Measurements from ENCODE around the gene POLD2. TPM values are rescaled to one million over a fixed set of nuclear protein-coding genes. Genes with fewer than 3 reads are reported as not detected.

The POLD2 gene
- total and polyA plus RNA-seq, 2 of the 13 experiments (the other 11 are each of a cell fraction or from before 2014, with no cell fraction given) = 87.6 to 95.1 TPM

DNA sequence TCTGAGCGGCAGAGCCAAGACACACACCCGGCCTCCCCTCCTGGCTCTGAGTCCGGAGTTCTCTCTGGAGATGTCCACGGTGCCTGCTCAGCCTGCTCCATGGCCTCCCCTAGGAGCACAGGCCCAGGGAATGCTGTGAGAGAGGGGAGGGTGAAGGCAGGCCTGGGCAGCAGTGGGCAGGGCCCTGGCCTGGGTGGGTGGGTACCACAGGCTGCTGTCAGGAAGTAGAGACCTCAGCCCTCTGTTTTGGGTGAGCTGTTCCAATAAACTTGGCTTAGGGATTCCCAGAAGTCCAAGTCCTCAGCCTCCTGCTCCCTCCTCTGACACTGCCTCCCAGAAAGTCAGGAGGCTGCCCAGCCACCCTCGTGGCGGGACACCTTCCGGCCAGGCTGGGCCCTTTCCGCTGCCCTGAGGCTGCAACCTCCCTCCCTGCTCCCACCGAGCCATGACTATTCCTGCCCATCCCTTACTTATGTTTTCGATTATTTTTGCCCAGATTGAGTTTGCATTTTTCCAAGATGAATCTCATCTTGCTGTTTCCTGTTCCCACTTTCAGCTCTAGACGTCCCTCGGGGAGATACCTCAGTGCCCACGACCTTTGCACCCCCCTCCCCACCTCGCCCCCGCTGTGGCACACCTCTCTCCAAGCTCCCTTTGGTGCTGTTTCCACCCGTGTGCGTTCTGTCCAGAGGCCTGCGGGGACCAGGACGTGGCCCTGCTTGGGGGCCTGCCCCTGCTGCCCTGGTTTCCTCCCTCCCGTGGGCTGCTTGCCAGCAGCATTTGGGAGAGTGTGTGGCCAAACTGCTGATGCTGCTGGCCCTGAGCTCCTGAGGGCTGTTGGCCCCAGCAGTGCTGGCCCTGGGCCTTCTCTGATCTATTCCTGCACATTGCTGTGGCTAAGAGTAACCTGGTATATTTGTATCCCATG lies 35.2 kb downstream of the POLD2 start (continued):
- TF ChIP-seq, protein P1, sequence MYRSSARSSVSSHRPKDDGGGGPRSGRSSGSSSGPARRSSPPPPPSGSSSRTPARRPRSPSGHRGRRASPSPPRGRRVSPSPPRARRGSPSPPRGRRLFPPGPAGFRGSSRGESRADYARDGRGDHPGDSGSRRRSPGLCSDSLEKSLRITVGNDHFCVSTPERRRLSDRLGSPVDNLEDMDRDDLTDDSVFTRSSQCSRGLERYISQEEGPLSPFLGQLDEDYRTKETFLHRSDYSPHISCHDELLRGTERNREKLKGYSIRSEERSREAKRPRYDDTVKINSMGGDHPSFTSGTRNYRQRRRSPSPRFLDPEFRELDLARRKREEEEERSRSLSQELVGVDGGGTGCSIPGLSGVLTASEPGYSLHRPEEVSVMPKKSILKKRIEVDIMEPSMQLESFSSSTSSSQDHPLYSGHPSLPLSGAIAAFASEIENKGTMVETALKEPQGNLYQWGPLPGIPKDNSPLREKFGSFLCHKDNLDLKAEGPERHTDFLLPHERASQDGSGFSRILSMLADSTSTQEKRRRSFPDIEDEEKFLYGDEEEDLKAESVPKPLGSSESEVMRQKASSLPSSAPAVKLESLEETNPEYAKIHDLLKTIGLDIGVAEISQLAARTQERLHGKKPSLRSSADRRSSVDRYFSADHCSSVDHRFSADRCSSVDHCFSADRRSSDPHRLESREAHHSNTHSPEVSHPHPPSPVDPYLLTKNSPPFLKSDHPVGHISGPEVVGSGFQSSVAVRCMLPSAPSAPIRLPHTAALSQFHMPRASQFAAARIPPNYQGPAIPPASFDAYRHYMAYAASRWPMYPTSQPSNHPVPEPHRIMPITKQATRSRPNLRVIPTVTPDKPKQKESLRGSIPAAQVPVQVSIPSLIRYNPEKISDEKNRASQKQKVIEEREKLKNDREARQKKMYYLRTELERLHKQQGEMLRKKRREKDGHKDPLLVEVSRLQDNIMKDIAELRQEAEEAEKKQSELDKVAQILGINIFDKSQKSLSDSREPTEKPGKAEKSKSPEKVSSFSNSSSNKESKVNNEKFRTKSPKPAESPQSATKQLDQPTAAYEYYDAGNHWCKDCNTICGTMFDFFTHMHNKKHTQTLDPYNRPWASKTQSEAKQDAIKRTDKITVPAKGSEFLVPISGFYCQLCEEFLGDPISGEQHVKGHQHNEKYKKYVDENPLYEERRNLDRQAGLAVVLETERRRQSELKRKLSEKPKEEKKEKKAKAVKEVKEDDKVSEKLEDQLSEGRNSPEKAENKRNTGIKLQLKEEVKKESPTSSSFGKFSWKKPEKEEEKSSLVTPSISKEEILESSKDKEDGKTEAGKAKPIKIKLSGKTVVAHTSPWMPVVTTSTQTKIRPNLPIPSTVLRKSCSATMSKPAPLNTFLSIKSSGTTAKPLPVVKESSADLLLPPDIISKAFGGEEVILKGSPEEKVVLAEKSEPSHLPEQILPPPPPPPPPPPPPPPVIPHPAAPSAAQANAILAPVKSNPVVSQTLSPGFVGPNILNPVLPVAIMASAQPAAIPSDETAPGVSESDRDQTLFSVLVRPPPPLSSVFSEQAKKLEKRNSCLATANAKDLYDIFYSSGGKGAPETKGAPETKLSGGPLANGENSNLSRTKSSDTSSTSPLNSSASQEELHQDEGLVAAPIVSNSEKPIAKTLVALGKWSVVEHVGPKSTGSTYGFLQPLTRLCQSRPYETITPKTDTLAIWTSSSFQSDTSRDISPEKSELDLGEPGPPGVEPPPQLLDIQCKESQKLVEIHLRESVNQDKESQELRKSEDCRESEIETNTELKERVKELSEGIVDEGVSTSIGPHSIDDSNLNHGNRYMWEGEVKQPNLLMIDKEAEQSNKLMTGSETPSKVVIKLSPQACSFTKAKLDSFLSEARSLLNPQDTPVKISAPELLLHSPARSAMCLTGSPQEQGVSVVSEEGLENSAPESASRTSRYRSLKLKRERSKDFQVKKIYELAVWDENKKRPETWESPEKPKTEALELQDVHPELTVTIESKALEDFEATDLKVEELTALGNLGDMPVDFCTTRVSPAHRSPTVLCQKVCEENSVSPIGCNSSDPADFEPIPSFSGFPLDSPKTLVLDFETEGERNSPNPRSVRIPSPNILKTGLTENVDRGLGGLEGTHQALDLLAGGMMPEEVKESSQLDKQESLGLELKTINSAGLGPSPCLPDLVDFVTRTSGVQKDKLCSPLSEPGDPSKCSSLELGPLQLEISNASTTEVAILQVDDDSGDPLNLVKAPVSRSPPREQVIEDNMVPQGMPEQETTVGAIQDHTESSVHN (CRISPR knock-in tag; IDR thresholded peaks at IDR 0.05) = no peak
- TF ChIP-seq DMTF1 (CRISPR knock-in tag; IDR thresholded peaks at IDR 0.05) = no peak
- TF ChIP-seq, protein P2, sequence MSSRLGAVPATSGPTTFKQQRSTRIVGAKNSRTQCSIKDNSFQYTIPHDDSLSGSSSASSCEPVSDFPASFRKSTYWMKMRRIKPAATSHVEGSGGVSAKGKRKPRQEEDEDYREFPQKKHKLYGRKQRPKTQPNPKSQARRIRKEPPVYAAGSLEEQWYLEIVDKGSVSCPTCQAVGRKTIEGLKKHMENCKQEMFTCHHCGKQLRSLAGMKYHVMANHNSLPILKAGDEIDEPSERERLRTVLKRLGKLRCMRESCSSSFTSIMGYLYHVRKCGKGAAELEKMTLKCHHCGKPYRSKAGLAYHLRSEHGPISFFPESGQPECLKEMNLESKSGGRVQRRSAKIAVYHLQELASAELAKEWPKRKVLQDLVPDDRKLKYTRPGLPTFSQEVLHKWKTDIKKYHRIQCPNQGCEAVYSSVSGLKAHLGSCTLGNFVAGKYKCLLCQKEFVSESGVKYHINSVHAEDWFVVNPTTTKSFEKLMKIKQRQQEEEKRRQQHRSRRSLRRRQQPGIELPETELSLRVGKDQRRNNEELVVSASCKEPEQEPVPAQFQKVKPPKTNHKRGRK (CRISPR knock-in tag; IDR thresholded peaks at IDR 0.05) = no peak
- no peak for TF ChIP-seq ZNF382 (CRISPR knock-in tag; IDR thresholded peaks at IDR 0.05; ENCODE audit: borderline replicate concordance)
- TF ChIP-seq ZNF501 (CRISPR knock-in tag; IDR thresholded peaks at IDR 0.05) = no peak; the same call in 1 of the 2 replicates
- no peak for TF ChIP-seq RBAK (CRISPR knock-in tag; IDR thresholded peaks at IDR 0.05)
- no peak for TF ChIP-seq ZNF644 (CRISPR knock-in tag; IDR thresholded peaks at IDR 0.05; ENCODE audit: low read depth)
- TF ChIP-seq, protein P3, sequence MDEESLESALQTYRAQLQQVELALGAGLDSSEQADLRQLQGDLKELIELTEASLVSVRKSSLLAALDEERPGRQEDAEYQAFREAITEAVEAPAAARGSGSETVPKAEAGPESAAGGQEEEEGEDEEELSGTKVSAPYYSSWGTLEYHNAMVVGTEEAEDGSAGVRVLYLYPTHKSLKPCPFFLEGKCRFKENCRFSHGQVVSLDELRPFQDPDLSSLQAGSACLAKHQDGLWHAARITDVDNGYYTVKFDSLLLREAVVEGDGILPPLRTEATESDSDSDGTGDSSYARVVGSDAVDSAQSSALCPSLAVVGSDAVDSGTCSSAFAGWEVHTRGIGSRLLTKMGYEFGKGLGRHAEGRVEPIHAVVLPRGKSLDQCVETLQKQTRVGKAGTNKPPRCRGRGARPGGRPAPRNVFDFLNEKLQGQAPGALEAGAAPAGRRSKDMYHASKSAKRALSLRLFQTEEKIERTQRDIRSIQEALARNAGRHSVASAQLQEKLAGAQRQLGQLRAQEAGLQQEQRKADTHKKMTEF (CRISPR knock-in tag; IDR thresholded peaks at IDR 0.05) = peak; percentile 32; the same call in 1 of the 2 replicates
- no peak for TF ChIP-seq MBNL3 (CRISPR knock-in tag; conservative IDR thresholded peaks at IDR 0.05)
- no peak for TF ChIP-seq XBP1 (CRISPR knock-in tag; IDR thresholded peaks at IDR 0.05)
- TF ChIP-seq TEAD3 (CRISPR knock-in tag; optimal IDR thresholded peaks at IDR 0.05; ENCODE audit: borderline replicate concordance) = no peak
- TF ChIP-seq ZNF354B (CRISPR knock-in tag; IDR thresholded peaks at IDR 0.05) = no peak
- TF ChIP-seq NONO (IDR thresholded peaks at IDR 0.05) = no peak
- no peak for TF ChIP-seq NONO (CRISPR knock-in tag; conservative IDR thresholded peaks at IDR 0.05)
- TF ChIP-seq ZNF891 (CRISPR knock-in tag; IDR thresholded peaks at IDR 0.05) = no peak
